Cerebellar nuclear complex (tissue), 1 donor: ENCODE measurements around the gene USH2A.

Source experiments
- DNase-seq, 2 experiments: peaks; one replicate each; lab custom pipeline; 2025; lab: John Stamatoyannopoulos, UW

The USH2A gene

GRCh38 chr1:216140730-216141524, 282.3 kb downstream of the USH2A start:
- no peak for DNase-seq

DNA sequence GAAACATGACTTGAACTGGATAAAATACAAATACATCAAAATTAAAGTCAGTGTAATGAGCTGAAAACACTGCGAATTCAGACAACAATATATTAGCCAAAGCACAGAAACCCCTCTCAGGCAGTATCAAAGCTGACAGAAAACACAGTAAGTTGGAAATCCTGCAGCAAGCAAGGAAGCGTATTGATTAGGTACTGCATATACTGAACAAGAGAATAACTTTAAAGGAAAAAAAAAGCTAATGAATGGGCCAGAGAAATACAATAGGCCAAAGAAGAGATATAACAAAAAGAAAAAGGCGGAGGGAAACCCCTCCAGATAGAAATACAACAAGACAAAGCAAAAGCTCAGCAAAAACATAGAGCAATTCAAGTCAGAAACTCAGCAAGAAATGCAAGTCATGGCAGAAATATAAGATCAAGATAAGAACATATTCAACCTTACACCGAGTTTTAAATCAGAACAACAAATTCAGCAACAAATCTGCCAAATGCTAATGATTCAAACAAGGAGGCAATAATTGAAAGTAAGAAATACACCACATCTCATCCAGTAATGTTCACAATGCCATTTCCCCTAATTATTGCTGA, 299.0 kb downstream of the USH2A start:
- DNase-seq, result no peak

GRCh38 chr1:216123446-216124191, 299.6 kb downstream of the USH2A start:
- DNase-seq, result no peak

- DNase-seq, result no peak
Observed at GRCh38 chr1:216119600-216119999, 303.6 kb downstream of the USH2A start.

DNA sequence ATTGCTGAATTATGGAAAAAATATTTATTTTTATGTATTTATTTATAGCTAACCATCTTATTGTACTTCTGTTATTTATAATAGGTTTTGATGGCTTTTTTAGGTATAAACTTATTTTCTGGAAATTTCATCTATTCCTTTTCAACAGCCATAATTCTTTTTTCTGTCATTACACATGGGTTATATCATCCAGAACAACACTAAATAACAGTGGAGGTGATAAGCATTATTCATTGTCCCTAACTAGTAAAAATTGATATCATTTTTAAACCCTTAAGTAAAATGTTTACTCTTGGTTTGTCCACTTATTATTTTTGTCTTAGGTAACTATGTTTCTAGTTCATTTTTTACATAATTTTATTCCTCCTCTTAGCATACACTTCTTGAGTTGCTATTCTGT, 309.1 kb downstream of the USH2A start:
- DNase-seq, result no peak

- no peak for DNase-seq
Observed at GRCh38 chr1:216113181-216113580, 310.1 kb downstream of the USH2A start.

DNA sequence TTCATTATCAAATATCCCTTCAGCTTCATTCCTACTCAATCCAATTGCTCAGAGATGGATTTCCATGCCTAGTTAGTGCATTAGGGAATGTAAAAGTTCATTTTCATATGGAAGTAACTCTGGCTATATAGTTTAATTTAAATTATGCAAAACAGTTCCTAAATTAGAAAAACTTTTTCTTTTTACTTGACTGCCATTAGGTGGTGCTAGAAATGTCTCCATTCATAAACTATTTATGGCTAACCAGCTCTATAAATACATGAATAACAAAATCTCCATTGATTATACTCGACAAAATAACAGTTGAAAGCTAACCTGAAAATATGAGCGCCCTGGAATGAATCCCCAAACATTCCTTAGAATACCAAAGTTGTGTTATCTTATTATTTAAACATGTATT, 311.4 kb downstream of the USH2A start:
- no peak for DNase-seq

DNA sequence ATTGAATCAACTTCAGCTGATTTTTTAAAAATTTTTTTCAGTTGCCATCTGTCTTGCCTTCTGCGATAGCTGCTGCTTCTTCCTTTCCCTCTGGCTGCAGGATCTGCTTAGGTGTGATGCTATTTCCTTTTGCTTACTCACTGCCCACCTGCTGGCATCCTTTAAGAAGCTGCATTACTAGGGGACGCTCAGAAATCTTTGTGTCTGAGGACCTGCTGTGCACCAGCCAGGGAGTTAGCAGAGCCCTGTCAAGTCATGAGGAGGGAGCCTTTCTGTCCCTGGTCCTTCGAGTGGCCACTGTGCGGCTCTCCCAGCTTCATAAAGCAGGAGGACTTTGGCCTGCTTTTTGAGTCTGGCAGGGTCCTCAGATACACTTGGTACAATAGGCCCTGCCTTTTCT, 327.8 kb downstream of the USH2A start:
- no peak for DNase-seq

GRCh38 chr1:216090556-216090955, 332.7 kb downstream of the USH2A start:
- no peak for DNase-seq

DNA sequence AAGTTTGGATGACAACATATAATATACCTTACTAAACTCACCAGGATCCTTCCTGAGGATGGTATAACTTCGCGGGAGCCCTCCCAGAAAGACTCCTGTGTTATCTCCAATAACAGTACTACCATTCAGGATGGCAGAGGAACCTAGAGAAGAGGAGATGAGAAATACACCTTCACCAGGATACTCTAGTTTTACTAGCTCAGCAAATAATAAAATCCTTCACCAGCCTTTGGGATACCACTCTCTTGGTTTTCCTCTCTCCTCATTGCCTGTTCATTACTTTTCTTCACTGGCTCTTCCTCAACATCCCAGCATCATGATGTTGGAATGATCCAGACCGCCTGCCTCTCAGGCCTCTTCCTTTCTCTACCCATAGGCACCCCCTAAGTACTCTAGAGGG, 336.6 kb downstream of the USH2A start:
- DNase-seq, result no peak

GRCh38 chr1:216081445-216081844, 341.8 kb downstream of the USH2A start:
- no peak for DNase-seq

DNA sequence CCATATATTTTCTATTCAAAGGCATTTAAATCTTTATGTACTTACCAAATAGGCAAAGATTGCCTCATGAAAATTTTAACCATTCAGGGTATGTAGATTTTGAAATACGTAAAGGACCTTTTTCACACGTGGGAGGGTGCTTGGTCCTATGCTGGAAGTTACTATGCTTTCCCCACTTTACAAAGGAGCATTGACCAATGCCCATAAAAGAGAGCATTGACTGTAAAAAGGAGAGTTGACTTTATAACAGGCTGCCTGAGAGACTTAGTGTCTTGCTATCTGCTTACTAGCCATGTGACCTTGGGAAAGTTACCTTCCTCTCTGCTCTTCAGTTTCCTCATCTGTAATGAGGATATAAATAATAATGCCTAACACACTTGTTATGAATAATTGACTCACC, 346.5 kb downstream of the USH2A start:
- no peak for DNase-seq

DNA sequence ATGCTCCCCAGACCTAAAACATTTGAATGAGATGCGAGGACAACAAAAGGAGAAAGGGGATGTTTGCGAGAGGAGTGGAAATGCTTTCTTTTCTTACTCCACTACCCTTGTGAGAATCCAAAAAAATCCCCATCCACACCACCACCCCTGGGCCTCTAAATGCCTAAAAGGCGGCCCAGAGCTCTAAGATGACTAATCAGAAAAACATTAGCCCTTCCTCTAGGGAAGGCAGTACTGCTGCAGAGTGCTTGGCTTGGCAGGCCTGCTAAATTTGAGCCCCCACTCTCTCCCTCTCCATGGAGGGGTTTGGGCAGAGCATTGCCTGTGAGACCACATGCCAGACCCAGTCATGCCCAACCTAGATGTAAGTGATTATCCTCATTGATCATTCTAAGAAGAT, 347.9 kb downstream of the USH2A start:
- no peak for DNase-seq

- DNase-seq, result no peak
Observed at GRCh38 chr1:216073793-216074595, 349.3 kb downstream of the USH2A start.

DNA sequence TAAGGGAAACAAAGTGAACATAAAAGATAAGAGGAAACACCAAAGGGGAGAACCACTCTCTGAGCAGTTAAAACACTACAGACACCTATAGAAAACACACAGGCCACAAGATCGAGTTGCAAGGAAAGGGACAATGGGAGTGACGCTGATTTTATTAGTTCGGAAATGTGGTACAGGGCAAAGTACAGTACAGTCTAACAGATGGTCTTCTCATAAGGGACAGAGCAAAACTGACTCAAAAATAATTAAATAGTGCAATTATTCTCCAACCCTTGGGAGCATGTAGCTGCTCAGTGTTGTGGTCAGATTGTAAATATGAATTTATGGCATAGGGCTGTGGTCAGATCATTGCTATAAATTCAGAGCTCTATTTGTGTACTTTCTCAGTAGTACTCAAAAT, 352.0 kb downstream of the USH2A start:
- no peak for DNase-seq

DNA sequence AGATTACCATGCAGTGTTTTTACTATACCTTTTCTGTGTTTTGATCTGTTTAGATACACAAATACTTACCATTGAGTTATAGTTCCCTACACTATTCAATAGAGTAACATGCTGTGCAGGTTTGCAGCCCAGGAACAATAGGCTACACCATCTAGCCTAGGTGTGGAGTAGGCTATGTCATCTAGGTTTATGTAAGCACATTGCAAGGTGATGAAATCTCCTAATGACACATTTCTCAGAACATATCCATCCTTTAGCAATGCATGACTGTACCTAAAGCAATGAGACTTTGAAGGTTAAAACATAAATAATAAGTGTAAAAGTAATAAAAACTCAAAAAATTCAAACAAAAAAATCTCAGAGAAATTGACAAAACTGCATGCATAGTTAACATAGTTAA, 358.6 kb downstream of the USH2A start:
- DNase-seq, result no peak

DNA sequence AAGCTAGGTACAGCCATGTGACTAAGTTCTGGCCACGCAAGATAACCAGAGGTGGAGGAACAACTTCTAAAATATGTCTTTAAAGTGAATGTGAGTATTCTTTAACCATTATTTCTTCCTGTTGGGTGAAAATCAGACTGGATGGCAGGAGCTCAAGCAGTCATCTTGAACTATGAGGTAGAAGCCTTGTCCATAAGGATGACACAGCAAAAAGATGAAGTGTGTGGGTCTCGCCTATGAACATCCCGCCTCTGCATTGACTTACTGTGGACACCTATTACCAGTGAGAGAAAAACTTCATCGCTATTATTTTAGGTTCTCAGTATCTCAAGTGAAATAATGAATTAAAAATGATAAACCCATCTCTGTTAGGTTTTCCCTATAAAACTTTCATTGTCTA, 365.3 kb downstream of the USH2A start:
- no peak for DNase-seq

- no peak for DNase-seq
Observed at GRCh38 chr1:216057063-216057462, 366.2 kb downstream of the USH2A start.

DNA sequence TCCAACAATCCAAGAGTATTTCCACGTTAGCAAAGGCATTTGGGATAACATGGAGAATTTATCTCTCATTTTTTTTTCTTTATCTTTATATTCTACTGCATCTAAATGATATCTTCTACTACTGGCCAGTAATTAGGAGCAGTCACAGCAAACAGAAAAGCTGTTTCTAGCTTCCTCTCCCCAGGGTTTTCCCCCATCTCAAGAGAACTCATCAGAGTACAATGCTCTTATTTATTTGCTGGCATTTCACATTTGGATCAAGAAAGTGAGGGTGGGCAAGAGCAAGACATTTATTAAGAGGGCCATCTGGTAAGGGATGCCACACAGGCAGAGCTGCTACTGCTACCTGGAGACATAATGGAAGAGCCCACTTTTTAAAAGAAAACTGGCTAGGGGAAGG, 368.2 kb downstream of the USH2A start:
- no peak for DNase-seq

GRCh38 chr1:216054600-216054999, 368.6 kb downstream of the USH2A start:
- DNase-seq, result no peak

GRCh38 chr1:216051071-216051470, 372.2 kb downstream of the USH2A start:
- DNase-seq, result no peak

- DNase-seq, result no peak
Observed at GRCh38 chr1:216049741-216050430, 373.4 kb downstream of the USH2A start.
